HG03095 (cell line): ENCODE results near the gene FCAMR.

Source experiments
- ATAC-seq: cut with Tn5 transposase; IDR thresholded peaks from one replicate; pipeline ENCODE4 v1.9.1; 2021; ENCODE audit warnings: moderate library complexity; ENCODE audit not compliant: unreplicated experiment

The FCAMR gene

DNA sequence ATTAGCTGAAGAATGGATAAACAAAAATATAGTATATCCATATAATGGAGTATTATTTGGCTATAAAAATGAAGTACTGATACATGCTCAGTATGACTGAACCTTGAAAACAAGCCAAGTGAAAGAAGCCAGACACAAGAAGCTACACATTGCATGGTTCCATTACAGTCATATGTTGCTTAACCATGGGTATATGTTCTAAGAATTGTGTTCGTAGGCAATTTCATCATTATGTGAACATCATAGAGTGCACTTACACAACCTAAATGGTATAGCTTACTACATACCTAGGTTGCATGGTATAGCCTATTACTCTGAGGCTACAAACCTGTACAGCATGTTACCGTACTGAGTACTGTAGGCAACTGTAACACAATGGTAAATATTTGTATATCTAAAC lies 28.6 kb upstream of the FCAMR start:
- ATAC-seq: no peak

DNA sequence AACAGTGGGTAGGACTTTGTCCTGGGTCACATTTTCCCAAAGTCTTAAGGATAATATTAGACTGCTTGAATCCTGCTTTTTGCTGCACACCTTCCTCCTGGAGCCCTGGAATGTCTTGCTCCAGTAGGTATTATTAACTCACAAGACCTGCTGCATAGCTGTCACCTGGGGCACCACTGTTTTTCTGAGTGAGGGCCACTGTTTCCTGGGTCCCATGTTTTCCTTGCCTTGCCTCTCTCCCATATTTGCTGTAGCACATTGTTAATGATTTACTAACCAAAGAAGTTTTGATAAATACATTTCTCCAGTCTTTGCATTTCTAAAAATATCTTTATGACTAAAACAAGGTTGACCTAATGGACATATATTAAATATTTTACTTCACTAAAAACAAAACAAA lies 22.5 kb upstream of the FCAMR start:
- ATAC-seq: no peak

DNA sequence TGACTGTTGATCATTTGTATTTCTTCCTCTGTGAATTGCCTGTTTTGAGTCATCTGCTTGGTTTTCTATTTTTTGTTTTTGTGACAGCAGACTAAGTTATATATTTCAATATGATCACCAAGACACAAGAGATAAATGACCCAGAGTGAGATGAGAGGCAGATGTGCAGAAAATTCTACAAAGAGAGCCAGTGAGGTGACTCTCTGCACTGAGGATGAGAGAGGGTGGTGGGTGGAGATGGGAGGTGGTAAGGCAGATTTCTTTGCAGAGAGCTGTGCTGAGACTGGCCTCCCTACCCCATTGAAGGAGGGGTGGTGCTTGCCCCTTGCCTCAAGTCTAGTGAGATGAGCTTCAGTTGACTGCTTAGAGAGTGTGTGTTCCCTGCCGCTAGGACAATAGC lies 17.6 kb upstream of the FCAMR start:
- ATAC-seq: no peak

DNA sequence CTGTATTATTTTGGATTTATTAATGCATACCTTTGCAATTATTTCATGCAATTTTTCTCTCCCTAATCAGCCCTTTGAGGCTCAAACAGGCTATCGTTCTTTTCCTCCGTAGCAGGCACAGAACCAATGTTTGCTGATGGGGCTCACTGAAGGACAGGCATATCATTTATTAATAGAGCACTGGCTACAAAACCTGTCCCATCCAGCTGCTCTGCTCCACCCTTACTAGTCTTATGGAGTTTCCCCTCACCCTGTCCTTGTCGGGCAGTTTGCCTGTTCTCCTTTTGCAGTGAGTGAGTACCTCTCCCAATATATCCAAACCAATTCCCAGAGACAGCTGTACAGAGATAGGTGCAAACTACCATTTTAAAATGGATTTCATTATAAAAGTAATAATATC lies 16.6 kb upstream of the FCAMR start:
- no peak for ATAC-seq

DNA sequence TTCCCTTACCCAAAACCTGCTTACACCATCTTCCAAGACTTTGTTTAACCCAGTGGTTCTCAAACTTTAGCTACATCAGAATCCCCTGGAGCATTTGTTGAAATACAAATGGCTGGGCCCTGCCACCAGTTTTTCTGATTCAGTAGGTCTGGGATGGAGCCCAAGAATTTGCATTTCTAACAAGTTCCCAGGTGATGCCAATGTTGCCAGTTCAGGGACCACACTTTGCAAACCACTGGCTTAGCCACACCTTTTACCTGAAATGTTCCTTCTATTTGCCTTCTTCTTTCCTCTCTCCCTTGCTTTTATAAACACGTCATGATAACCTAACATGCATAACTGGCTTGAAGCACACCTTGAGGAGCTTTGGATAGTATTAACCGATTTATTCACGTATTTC lies 16.1 kb upstream of the FCAMR start:
- ATAC-seq: no peak

DNA sequence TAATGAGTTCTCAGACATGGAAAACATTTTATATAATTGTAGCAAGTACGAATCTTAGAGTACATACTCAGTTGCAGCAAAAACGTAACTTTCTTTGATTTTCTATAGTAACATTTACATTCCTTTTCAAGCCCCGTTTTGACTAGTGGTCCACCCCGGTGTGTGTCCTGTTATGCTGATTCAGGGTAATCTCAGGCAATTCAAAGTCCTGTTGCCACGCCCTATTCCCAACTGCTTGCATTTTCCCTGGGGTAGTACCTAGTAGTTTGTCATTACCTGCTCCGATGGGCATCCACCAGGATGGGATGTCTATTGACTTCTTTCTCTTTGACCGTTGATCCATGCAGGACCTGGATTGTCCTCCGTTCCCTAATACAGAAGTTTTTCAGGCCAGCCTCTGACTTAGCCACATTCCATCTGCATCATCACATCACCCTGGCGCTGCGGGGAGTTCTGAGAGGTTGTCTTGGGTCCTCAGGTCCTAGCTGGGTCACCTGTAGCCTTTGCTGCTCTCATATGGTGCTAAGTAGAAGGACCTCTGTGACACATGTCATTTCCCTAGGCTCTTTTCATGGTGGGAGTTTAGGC lies 15.0 kb upstream of the FCAMR start:
- ATAC-seq: no peak

DNA sequence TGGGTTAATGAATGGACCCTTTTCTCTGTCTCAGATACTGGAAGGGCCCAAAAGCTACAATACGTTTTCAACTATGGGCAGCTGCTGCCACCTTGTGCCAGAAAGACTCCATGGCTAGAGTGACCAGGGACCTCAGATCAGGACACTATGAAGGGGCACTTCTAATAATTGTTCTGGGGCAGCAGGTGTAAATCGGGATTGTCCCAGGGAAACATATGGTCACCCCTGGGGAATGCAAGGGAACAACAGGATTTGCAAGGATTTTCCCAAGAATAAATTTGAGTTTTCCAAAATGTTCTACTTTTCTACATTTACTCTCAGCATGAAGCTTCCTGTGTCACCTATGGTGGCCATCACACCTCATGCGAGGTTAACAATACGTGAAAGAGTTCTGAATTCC lies 12.0 kb upstream of the FCAMR start:
- ATAC-seq: no peak

DNA sequence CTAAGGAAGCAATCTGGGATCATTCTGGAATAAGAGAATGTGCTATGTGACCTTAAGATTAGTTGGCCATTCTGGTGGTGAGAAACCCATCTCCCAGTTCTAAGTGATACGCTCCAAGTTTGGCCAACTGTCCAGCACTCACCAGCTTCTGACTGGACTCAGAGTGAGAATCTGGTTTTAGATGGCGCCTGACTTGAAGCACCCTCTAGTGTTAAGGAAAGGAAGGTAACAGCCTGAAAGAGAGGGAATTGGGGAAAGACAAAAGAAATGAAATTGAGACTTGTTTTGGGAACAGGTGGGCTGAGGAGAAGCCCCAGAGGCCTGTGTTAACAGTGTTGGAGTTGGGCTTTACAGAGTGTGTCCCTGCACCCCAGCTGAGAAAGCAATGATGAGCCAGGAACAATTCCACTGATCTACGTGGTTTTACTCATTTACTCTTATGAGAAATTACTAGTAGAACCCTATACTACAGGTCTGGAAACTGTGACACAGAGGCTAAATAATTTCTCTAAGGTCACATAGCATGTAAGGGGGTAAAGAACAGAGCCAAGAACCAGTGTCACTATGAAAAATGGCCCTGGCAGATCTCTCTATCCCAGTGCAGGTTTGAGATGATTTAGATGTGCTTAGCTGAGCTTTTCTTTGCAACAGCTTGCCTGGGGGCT lies 9.3 kb upstream of the FCAMR start:
- no peak for ATAC-seq

DNA sequence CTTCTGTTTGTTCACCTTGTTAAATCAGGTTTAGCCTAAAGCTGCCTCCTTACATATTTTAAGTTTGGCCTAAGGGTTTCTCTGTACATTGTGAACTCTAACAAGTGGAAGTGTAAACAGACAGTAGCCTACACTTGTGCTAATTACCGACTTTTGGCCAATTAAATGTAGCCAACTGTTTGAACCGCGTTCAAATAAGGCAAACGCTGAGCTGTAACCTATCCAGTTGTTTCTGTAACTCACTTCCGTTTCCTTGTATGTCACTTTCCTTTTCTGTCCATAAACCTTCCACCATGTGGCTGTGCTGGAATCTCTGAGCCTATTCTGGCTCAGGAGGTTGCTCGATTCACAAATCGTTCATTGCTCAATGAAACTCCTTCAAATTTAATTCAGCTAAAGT lies 8.0 kb upstream of the FCAMR start:
- ATAC-seq: no peak

DNA sequence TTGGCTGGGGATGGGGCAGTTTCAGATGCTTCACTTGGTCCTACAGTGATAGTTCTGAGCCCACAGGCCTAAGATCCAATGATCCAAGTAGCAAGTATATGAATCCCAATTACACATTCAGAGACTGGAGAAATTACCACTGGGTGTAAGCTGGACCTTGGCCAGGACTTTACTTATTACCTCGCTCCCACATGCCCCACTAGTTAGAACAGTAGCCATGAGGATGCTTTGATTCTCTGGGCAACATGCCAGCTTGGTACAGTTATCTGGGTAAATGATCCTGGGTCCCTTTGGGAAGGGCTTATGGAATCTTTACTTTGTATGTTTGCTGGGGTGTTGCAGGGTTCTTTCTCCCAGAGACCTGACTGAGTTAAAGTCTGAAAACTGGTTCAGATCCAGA lies 5.0 kb upstream of the FCAMR start:
- ATAC-seq: no peak

DNA sequence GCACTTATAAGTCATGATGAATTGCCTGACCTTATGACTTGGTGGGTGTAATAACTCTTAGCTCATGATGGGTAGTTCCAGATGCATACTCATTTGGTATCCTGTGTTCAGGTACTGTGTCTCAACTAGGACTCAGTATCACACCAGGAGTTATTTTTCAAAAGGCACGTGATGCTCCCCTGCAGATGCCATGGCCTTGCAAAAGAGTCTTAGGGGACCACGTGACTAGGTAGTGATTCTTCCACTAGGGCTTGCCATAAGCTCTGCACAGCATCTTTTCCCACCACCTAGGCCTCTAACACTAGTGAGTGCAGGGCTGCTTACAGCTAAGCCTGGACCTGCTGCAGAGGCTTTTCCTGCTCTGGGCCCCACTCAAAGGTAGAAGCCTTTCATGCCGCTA lies 3.9 kb upstream of the FCAMR start:
- ATAC-seq: no peak

DNA sequence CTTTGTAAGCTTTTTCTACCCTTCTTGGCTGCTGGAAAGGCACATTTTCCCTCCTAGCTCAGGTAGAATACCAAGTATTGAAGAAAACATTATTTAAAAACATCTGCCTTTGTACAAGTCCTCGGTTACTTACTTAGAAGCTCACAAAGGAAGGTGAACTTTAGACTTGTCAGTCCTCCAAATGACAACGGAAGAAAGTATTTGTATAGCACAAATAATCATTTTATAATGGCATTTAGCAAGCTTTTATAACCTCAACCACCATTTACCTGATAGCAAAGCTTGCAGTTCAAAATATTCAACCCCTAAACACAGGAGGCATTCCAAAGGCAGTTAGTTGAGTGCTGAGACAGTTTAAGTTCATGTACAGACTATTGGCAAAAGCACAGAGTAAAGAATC lies 2.5 kb upstream of the FCAMR start:
- no peak for ATAC-seq

DNA sequence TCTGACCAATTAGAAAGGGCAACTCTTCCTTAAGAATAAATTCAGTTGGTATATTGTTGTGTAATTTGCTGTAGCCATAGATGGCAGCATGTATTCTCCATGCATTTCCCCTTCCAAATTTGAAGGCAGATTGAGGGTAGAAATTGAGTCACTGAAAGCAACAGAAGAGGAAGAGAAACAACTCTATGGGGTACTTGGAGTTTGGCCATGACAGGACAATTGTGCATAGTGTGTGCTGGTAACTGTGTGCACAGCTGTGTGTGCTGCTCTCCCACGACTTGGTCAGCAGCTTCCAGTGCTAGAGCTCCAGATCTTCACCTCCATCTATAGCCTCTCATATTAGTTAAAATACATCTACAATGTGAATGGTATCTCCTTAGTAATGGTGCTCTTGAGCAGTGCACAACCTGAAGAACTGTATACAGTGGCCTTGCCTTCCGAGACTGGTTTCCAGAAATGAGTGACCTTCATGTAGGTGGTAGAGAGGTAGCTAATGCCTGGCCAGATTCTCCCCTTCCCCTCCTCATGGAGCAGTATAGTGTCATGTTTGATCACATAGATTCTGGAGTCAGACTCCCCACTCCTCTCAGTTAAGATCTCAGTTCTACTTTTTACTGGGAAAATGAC lies 882 bp upstream of the FCAMR start:
- peak; percentile 71 for ATAC-seq

DNA sequence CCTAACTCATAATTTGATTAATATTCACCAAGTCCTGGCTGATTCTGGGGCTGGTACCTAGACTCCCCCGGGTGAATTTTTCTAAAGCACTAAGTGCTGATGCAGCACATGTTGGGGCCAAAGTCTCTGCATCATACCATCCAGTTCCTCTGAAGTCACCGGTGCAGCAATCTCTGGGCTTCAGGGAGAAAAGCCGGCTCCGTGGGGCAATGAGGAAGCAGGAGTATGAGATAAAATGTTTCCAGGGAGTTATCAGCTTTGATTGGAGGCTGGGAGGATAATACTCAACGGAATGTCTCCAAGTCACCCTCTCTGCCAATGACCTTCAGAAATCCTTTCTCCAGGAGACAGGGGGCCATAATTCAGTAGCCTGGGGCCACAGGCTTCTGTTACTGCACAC lies 1.2 kb downstream of the FCAMR start:
- ATAC-seq: no peak

DNA sequence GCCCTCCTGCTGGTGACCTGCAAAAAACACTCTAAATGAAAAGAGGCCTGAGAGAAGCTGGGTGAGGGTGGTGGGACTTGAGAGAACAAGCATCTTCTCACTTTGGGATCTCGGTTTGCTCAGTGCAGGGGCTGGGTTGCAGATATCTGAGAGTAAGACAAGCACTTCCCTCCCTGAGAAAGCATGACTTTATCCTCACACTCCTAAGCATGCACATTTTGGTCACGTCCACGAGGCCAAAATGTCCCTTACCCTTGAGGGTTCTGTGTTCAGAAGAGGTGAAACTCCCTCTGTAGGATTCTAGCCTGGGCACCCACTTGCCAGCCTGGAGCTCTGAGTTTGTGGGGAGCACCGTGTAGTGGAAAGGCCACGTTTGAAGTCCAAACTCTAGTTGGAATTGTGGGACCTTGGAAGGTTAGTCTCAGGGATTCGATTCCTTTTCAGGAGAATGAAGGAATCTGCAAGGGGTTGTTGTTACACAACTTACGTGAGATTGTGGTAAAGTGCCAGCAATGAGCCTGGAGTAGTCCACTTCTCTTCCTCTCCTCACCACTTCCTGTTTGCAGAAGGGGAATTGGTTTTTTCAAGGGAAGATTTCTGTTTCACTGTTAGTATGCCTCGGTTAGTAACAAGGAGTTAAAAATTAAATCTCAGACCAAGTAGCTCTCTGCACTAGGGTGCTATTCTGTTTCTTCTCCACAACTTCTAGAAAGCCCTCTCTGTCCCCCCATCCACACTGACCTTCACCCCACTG lies 3.0 kb downstream of the FCAMR start:
- ATAC-seq: no peak

DNA sequence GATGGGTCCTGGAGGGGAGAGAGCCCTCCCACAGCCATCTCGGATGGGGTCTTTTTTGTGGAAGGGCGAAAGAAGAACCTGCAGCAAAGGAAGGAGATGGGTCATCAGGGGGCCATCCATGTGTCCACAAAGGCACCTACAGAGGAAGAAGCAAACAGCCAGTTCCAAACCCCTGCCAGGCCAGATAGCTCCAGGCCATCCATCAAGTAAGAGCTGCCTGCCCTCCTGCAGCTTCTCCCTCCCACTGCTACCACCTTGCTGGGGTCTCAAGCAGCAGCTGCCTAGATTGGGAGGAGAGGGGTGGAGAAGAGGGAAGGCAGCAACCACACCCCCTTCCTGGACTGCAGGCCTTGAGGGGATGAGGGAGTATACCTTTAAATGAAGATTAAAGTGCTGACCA lies 4.5 kb downstream of the FCAMR start:
- no peak for ATAC-seq

DNA sequence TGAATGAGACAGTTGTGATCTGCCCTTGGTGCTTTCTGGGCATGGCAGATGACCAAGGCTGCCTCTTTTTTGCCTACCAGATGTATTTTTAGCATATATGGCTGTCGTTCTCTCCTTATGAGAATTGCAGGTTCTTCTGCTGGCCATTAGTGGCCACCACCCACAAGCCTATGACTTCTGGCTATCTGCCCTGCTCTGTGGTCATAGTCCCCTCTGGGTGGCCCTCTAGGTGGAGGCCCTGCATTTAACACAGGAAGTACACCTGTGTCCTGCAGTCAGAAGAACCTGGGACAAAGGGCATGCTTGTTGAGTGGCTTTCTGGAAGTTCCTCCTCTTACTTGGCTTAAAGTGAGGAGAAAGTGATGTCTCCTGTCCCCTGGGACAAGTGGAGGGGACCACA lies 6.5 kb downstream of the FCAMR start:
- ATAC-seq: no peak

DNA sequence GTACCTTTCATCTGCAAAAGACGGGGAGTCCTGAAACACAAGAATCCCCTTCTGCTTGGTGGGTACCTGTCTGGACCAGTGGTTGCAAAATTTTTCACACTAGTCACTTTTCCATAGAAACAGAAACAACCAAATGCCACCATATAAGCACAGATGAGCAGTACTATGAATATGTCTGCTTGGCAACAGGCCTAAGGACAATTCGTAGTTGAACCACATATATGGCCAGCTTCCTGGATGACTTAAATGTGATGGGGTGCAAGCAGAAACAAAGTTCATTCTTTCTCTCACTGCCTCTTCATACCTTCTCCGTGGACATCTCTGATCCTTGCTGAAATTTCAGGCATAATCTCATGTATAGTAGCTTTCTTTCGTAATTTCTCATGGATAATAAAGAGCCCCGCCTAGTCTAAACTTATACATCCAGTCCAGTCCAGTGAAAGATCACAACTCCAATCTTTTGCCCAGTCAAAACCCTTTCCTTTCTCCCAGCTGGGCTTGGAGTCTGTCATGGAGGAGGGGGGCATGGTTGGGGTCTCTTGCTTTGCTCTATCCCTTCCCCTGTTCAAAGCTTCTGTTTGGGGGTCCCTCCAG lies 7.0 kb downstream of the FCAMR start:
- ATAC-seq: no peak

DNA sequence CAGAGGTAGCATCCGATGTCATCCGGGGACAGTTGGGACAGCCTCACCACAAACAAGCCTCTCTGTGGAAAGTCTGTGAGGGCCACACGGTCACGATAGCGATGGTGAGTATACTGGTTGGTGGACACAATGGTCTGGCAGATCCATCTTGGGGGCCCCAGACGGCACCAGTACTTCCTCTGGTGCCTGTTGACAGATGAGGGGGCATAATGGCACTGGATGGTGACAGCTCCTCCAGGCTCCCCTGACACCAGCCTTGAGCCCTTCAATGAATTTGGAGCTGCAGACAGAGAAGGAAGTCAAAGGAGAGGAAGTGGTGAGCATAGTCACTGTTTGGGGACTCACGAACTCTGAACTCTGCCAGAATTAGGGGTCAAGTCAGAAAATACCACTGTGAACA lies 8.0 kb downstream of the FCAMR start:
- ATAC-seq: no peak

DNA sequence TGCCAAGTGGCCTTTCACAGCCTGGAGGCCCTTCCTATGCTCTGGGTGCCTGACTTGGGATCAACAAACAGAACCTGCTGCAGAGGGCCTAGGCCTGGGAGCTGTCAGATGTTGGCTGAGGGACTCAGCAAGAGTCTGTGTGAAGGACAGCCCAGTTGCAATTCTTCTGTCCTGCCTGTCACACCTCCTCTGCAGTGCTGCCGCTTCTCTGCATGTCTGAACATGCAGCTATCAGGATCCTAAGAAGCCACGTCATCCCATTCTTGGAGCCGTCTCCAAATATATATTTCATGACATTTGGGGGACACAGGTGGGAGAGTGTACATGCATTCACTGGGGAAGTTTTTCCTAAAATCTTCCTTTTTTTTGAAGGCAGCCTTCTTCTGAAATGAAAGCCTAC lies 8.6 kb downstream of the FCAMR start:
- no peak for ATAC-seq

DNA sequence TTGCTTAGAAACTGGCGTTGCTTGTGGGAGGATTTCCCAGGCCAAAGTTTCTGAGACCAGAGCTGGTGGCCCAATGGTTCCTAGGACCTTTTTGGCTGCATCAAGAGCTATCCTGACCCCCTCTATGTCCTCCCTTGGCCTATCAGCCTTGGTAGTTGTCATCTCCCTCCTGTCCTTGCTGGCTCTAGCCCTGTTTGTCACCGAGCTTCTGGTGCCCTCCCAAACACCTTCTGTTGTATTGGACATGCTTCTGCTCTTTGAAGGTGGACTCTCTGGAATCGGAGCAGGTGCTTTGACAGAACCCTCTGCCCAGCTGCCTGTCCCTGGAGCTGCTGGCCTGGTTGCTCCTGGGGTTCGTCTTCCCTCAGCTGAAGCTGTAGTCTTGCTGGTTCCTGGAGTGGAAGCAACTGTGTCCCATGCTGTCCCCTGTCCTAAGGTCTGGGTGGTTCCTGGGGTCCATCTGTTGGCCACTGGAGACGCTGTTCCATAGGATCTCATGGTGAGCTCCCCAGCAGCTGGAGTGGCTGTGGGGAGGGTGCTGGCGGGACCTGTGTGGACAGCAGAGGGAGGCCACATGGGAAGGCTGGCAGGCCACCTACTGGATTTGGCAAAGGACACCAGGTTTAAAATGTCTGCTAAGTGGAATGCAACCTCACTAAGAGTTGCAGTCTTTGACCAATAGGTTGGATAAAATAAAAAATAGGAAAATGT lies 9.4 kb downstream of the FCAMR start:
- no peak for ATAC-seq
